Activated CD8-positive, alpha-beta T cell treated with anti-CD3 and anti-CD28 coated beads for 36 hours (primary cell): ENCODE data around the gene DPY19L1. TPM values are rescaled to one million over a fixed set of nuclear protein-coding genes. Genes with fewer than 3 reads are reported as not detected.
A peak's percentile ranks its signal among the peaks of the same experiment; 100 is the strongest.

Source experiments
- ATAC-seq: fragments of 200-7000 bp; cut with Tn5 transposase; one replicate; pipeline ENCODE4 v1.10.0; 2021; ENCODE audit warnings: mild to moderate bottlenecking, moderate library complexity
- CTCF ChIA-PET: fragments of 350-600 bp; sonication (Branson Sonifier 250); formaldehyde crosslinking; loops from one replicate; lab custom pipeline; 2021; ENCODE audit warnings: antibody characterized with exemption; lab: Charles Lee
- POLR2A ChIA-PET: fragments of 350-600 bp; sonication (Branson Sonifier 250); formaldehyde crosslinking; loops from one replicate; lab custom pipeline; 2021; ENCODE audit warnings: antibody characterized with exemption; lab: Charles Lee
- DNase-seq: peaks from one replicate; pipeline ENCODE4 v3.0.0-alpha.2; 2020
- H3K27ac Mint-ChIP-seq: one replicate; pipeline ENCODE4 v1.8.0; 2021; ENCODE audit warnings: mild to moderate bottlenecking, mixed read lengths
- H3K27me3 Mint-ChIP-seq: one replicate; pipeline ENCODE4 v1.8.0; 2021; ENCODE audit warnings: mixed read lengths
- H3K36me3 Mint-ChIP-seq: one replicate; pipeline ENCODE4 v1.8.0; 2021; ENCODE audit warnings: low read depth, mixed read lengths
- H3K4me1 Mint-ChIP-seq: one replicate; pipeline ENCODE4 v1.8.0; 2021; ENCODE audit warnings: low read depth, mixed read lengths
- H3K4me3 Mint-ChIP-seq: one replicate; pipeline ENCODE4 v1.8.0; 2021; ENCODE audit warnings: mild to moderate bottlenecking, moderate library complexity, mixed read lengths
- H3K9me3 Mint-ChIP-seq: one replicate; pipeline ENCODE4 v1.8.0; 2021; ENCODE audit warnings: mixed read lengths
- CTCF ChIP-seq: fragments of 200-600 bp; IDR thresholded peaks from one replicate; pipeline ENCODE4 v1.8.0; 2022; ENCODE audit warnings: antibody characterized with exemption, mild to moderate bottlenecking
- intact Hi-C: fragments of 100-400 bp; cut with micrococcal nuclease; formaldehyde crosslinking; loops from one replicate; pipeline ENCODE4 v1.10.0; 2022
- total RNA-seq, 2 experiments: library from RNA; stranded (reverse); gene quantifications; one replicate each; pipeline ENCODE4 v1.2.3, GENCODE V29; 2021

DPY19L1 gene
- total RNA-seq, 2 experiments from 2014 or later, result 7.4 to 7.5 TPM

GRCh38 chr7:35039343-35039742, 2.1 kb upstream of the DPY19L1 start:
- ChIA-PET POLR2A (no interaction called here), CTCF (no interaction called here)
- no peak overlapping the region for H3K27ac Mint-ChIP-seq
- H3K27me3 Mint-ChIP-seq, result no peaks in the 10 kb centered on the region
- H3K9me3 Mint-ChIP-seq, result no peaks in the 10 kb centered on the region
- intact Hi-C loops, result loop anchor here (5.0 kb wide), 1 partner anchor 217 kb away; no protein-coding TSS in a partner anchor
- ATAC-seq (no peak), DNase-seq (no peak)
- H3K4me3 Mint-ChIP-seq, result no peak overlapping the region
- no peaks in the 10 kb centered on the region for H3K36me3 Mint-ChIP-seq
- TF ChIP-seq CTCF, result no peak
- peaks cover 24% of the 10 kb centered on the region for H3K4me1 Mint-ChIP-seq

GRCh38 chr7:35038354-35038753, 1.1 kb upstream of the DPY19L1 start:
- no peak for TF ChIP-seq CTCF
- Mint-ChIP-seq H3K27ac (peak overlapping the region; percentile 82), H3K4me1 (peaks cover 26% of the 10 kb centered on the region), H3K36me3 (no peaks in the 10 kb centered on the region), H3K9me3 (no peaks in the 10 kb centered on the region), H3K4me3 (peak overlapping the region; percentile 77), H3K27me3 (no peaks in the 10 kb centered on the region)
- ChIA-PET POLR2A (no interaction called here), CTCF (interaction anchor here (0.7 kb wide), 1 partner anchor 595 kb away, joined by 3 read pairs; no protein-coding TSS in a partner anchor)
- DNase-seq, result no peak
- ATAC-seq, result no peak
- intact Hi-C loops, result loop anchor here (5.0 kb wide), 1 partner anchor 216 kb away; no protein-coding TSS in a partner anchor

GRCh38 chr7:35037526-35038341, 449 bp upstream of the DPY19L1 start:
- Mint-ChIP-seq H3K4me3 (peak overlapping the region; percentile 77), H3K27ac (peak overlapping the region; percentile 82), H3K4me1 (peaks cover 26% of the 10 kb centered on the region), H3K27me3 (no peaks in the 10 kb centered on the region), H3K9me3 (no peaks in the 10 kb centered on the region), H3K36me3 (no peaks in the 10 kb centered on the region)
- intact Hi-C loops, result loop anchor here (5.0 kb wide), 1 partner anchor 215 kb away; no protein-coding TSS in a partner anchor
- TF ChIP-seq CTCF, result peak; percentile 76
- DNase-seq (peak; percentile 91), ATAC-seq (peak; percentile 78)
- ChIA-PET CTCF (interaction anchor here (0.7 kb wide), 1 partner anchor 595 kb away, joined by 3 read pairs; no protein-coding TSS in a partner anchor), POLR2A (no interaction called here)

GRCh38 chr7:35036361-35037171, 719 bp downstream of the DPY19L1 start:
- CTCF ChIA-PET, result no interaction called here
- ATAC-seq (peak; percentile 1), DNase-seq (peak; percentile 44)
- POLR2A ChIA-PET, result no interaction called here
- Mint-ChIP-seq H3K27ac (peak overlapping the region; percentile 83), H3K4me1 (peaks cover 26% of the 10 kb centered on the region), H3K4me3 (peak overlapping the region; percentile 91), H3K27me3 (no peaks in the 10 kb centered on the region), H3K9me3 (no peaks in the 10 kb centered on the region), H3K36me3 (no peaks in the 10 kb centered on the region)
- TF ChIP-seq CTCF, result no peak
- intact Hi-C loops, result loop anchor here (5.0 kb wide), 1 partner anchor 214 kb away; no protein-coding TSS in a partner anchor
